Psoas muscle (tissue), 8 donors: Measurements from ENCODE around the gene ARHGEF10L. TPM values are rescaled to one million over a fixed set of nuclear protein-coding genes. Genes with fewer than 3 reads are reported as not detected.

ENCODE experiments used
- ATAC-seq, 4 donors: fragments of 200-7000 bp; cut with Tn5 transposase; one replicate each; pipeline ENCODE4 v1.9.1; 2020; ENCODE audit warnings: moderate library complexity in 3 of 4, mild to moderate bottlenecking in 2 of 4
- DNase-seq, 2 donors: peaks; one replicate each; pipeline ENCODE4 v3.0.0-alpha.2; 2020
- H3K27ac ChIP-seq: fragments of 200-600 bp; one replicate; pipeline ENCODE4 v1.8.0; 2022
- H3K27me3 ChIP-seq, 3 donors: fragments of 200-600 bp in 1 of 3; one replicate each; pipeline versions ENCODE4 v1.6.1 to v1.8.0; 2013 to 2022; ENCODE audit warnings: low read length in 2 of 3, mild to moderate bottlenecking in 2 of 3, moderate library complexity in 1 of 3; ENCODE audit not compliant: insufficient read depth in 3 of 3
- H3K36me3 ChIP-seq, 2 donors: fragments of 200-600 bp in 1 of 2; one replicate each; pipeline versions ENCODE4 v1.6.1 to v1.8.0; 2013 to 2022; ENCODE audit warnings: low read depth in 1 of 2, mild to moderate bottlenecking in 1 of 2, moderate library complexity in 1 of 2; ENCODE audit not compliant: insufficient read depth in 1 of 2
- H3K4me1 ChIP-seq: fragments of 200-600 bp; one replicate; pipeline ENCODE4 v1.8.0; 2022
- H3K4me3 ChIP-seq: fragments of 200-600 bp; one replicate; pipeline ENCODE4 v1.8.0; 2022; ENCODE audit warnings: mild to moderate bottlenecking
- H3K9me3 ChIP-seq: fragments of 200-600 bp; one replicate; pipeline ENCODE4 v1.8.0; 2022
- WGBS, 3 donors: extraction: QIAGEN DNeasy Blood & Tissue Kit; methylation state at CpG; one replicate each; pipeline versions ENCODE4 v1.1.6 to v1.1.7; 2013; 5-methylcytosine and 5-hydroxymethylcytosine counted together
- intact Hi-C, 2 donors: fragments of 100-400 bp; cut with DNase I; formaldehyde crosslinking; loops; one replicate each; pipeline versions ENCODE4 v1.11.0 to v1.14.2; 2022
- polyA plus RNA-seq, 3 donors: library from polyadenylated mRNA; stranded (reverse); fragments of 200-250 nt; gene quantifications; one replicate each; pipeline ENCODE4 v1.2.3, GENCODE V29; 2013
- total RNA-seq, 4 donors: library from RNA; stranded (reverse); fragmentation: NEBNext Ultra II Directional in 2 of 4; extraction: Animal tissue kit (Norgen Biotek cat#: 25700) in 2 of 4; gene quantifications; one replicate each; pipeline versions ENCODE4 v1.2.1 to v1.2.4, GENCODE V29; 2021 to 2023
- TF ChIP-seq, protein P1 (sequence below): fragments of 200-600 bp; IDR thresholded peaks from one replicate; pipeline ENCODE4 v1.8.0; 2022; ENCODE audit warnings: antibody characterized with exemption
- donor health status: healthy with polysubstance abuse.
- donor health status: DM: no; HTN: no; CAD: no; lungs with moderate emphysema.
- donor health status: Bipolar disorder and iron deficiency.
- donor health status: healthy.
- donor health status: DM: yes; HTN: yes; CAD: no.
- donor health status: DM: no; HTN: no; CAD: no.
- donor health status: DM: no; HTN: no; CAD: no.
- donor health status: DM: yes; HTN: yes; CAD: no.

ARHGEF10L gene
- total and polyA plus RNA-seq, 7 donors, result 18.8 to 108 (median 37.1) TPM

DNA sequence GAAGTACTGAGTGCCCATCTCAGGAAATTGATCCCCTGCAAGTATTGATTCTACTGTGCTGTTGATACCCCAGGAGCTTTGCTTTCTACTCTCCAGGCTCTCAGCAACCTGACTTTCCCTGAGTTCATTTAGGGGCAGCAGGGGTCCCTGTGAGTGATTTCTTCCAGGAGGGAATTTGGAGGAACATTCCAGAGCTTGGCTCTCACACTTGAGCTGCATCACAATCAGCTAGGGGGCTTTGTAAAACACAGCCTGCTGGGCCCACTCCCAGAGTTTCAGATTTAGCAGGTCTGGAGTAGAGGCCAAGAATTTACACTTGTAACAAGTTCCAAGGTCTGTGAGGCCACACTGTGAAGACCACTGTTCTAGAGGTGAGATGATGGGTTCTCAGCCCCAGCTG lies 199.6 kb downstream of the ARHGEF10L start:
- no peak overlapping the region for H3K27ac ChIP-seq
- no peaks in the 10 kb centered on the region for H3K4me1 ChIP-seq
- DNase-seq, result no peak
- intact Hi-C loops, result no loop called here
- TF ChIP-seq, protein P1, sequence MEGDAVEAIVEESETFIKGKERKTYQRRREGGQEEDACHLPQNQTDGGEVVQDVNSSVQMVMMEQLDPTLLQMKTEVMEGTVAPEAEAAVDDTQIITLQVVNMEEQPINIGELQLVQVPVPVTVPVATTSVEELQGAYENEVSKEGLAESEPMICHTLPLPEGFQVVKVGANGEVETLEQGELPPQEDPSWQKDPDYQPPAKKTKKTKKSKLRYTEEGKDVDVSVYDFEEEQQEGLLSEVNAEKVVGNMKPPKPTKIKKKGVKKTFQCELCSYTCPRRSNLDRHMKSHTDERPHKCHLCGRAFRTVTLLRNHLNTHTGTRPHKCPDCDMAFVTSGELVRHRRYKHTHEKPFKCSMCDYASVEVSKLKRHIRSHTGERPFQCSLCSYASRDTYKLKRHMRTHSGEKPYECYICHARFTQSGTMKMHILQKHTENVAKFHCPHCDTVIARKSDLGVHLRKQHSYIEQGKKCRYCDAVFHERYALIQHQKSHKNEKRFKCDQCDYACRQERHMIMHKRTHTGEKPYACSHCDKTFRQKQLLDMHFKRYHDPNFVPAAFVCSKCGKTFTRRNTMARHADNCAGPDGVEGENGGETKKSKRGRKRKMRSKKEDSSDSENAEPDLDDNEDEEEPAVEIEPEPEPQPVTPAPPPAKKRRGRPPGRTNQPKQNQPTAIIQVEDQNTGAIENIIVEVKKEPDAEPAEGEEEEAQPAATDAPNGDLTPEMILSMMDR, result no peak
- ATAC-seq, result no peak
- H3K27me3 ChIP-seq, result peaks cover 0 to 12% (median 6%) of the 10 kb centered on the region in 3 donors
- H3K4me3 ChIP-seq, result no peak overlapping the region
- H3K9me3 ChIP-seq, result no peaks in the 10 kb centered on the region
- no peaks in the 10 kb centered on the region for H3K36me3 ChIP-seq

DNA sequence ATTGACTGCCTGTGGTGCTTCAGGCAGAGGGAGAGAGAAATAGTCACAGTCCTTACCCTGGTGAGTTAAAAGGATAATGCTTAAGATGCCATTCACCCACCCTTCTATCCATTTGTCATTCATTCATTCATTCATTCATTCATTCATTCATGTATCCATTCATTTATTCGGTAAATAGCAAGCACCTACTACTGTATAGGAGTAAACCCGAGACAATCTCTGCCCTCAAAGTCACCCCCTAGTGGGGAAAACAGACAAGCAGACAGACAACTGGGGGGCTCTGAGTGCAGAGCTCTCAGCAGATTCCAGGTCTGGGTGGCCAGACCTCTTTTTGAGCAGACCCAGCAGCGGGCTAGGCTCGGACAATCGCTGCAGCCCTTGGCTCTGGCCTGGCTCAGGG lies 201.6 kb downstream of the ARHGEF10L start:
- intact Hi-C loops, result loop anchor here in 1 of 2 donors (5.0 kb wide), 1 partner anchor 79 kb away; no protein-coding TSS in a partner anchor
- no peak for ATAC-seq
- no peaks in the 10 kb centered on the region for H3K4me1 ChIP-seq
- H3K4me3 ChIP-seq, result no peak overlapping the region
- H3K9me3 ChIP-seq, result no peaks in the 10 kb centered on the region
- peaks cover 0 to 12% (median 6%) of the 10 kb centered on the region in 3 donors for H3K27me3 ChIP-seq
- no peak for DNase-seq
- TF ChIP-seq, protein P1, result no peak
- WGBS, 3 donors, result 64 to 70% (median 69%) methylated on average over 5 of the region's 5 CpGs
- H3K27ac ChIP-seq, result no peak overlapping the region
- no peaks in the 10 kb centered on the region for H3K36me3 ChIP-seq

DNA sequence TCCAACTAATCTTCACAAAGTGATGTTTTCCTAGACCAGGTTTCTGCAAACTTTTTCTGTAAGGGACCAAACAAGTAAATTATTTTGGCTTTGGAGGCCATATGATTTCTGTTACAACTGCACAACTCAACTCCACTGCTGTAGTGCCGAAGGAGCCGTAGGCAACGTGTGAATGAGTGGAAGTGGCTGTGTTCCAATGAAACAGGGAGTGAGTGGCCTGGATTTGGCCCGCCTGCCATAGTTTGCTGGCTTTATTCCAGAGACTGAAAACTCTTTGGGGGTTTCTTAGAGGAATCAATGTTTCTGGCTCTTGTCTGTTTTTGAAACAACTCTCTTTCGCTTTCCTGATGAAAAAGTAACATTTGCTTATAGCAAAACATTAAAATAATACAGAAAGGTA lies 203.1 kb downstream of the ARHGEF10L start:
- DNase-seq (no peak), ATAC-seq (no peak)
- TF ChIP-seq, protein P1, result no peak
- Histone ChIP-seq H3K27ac (no peak overlapping the region), H3K27me3 (peaks cover 0 to 20% (median 8%) of the 10 kb centered on the region in 3 donors), H3K4me1 (no peaks in the 10 kb centered on the region), H3K9me3 (no peaks in the 10 kb centered on the region), H3K36me3 (no peaks in the 10 kb centered on the region), H3K4me3 (no peak overlapping the region)
- intact Hi-C loops, result loop anchor here in 1 of 2 donors (5.0 kb wide), 1 partner anchor 80 kb away; no protein-coding TSS in a partner anchor
- 24 to 27% (median 25%) methylated on average over 5 of the region's 5 CpGs for WGBS, 3 donors

DNA sequence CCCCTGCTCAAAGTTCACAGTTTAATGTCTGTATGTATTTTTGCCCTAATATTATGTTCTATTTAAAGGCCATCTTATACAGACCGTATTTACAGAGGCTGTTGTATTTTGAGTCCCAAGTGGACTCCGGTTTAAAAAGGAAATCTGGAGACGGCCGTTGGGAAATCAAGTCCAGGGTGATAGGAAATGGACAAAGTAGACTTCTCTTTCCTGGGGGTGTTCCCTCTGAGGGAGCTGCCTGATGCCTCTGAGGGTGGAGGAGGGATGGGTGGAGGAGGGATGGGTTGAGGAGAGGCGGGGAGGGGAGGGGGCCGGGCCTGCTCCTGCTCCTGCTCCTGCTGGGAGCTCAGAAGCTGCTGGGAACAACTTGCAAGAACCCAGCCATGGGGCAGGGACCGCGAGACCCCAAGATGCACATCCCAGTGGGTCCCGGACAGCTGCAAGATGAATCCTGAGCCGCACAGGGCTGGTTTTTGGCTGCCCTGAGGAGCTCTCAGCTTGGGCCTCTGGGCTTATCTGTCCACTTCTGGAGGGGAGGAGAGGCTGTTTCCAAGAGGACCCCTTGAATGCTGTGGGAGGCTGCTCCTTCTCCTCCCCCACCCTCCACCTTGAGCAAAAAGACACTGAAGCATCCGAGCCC lies 203.6 kb downstream of the ARHGEF10L start:
- Histone ChIP-seq H3K27ac (no peak overlapping the region), H3K27me3 (peaks cover 0 to 20% (median 8%) of the 10 kb centered on the region in 3 donors), H3K4me1 (no peaks in the 10 kb centered on the region), H3K4me3 (no peak overlapping the region), H3K36me3 (no peaks in the 10 kb centered on the region), H3K9me3 (no peaks in the 10 kb centered on the region)
- intact Hi-C loops, result loop anchor here in 1 of 2 donors (5.0 kb wide), 1 partner anchor 81 kb away; no protein-coding TSS in a partner anchor
- ATAC-seq, result no peak
- 41 to 55% (median 52%) methylated on average over 10 to 11 of the region's 11 CpGs for WGBS, 3 donors
- no peak for DNase-seq
- TF ChIP-seq, protein P1, result no peak
